NOMO-1 treated with dmso at 0.1 percent for 144 hours (cell line): ENCODE data around the gene GDA.

Experiments used
- DNase-seq: peaks from one replicate; lab custom pipeline; 2025; ENCODE audit not compliant: unreplicated experiment; lab: John Stamatoyannopoulos, UW

GDA gene

DNA sequence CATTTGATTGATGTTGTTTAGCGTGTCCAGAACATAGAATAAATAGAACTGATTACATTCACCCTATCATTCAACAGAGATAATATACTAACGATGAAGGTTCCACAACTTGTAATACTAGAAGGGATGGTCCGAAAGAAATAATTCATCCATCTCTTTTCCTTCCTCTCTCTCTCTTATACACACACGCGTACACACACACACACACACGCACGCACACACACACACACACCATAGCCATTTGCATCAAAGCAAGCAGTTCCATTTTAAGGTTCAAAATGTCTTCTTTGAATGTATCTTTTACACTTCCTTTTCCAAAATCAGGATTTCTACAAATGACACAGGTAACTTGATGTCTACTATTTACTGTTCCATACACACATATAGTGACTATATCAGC lies 887 bp downstream of the GDA start:
- no peak for DNase-seq

DNA sequence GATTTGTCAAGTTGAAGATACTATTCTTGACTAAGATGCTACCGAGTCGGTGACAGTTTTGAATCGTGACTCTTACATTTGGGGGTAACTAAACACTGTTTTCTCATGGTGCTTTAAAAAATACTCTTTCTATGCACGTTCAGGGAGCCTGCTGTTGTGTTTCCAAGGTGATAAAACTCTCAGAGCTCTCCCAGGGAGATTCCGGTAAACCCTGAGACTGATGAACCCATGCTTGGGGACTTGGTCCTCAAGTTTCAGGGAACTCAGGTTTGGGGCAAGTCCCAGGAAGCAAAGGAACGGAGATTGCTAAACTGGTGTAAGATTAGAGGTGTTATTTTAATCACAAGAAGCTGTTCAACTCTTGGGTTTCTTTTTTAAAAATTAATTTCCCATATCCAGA lies 1.4 kb downstream of the GDA start:
- DNase-seq: no peak

DNA sequence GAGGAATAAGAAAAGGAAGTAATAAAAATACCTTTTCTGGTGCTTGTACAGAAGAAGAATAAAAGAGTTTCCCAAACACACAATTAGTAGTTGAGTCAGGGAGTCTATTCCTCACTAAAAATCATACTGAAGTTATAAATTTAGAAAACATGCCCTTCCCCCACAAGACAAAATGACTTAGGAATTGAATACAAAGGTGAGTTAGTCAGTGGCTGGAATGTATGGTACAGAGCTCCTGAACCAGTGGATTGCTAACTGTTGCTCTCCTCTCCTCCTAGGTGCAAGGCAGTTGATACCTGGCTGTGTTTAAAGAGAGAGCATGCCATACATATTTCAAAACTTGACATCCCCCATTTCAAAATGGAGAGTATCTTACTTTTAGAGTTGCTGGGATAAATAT lies 1.9 kb downstream of the GDA start:
- no peak for DNase-seq

DNA sequence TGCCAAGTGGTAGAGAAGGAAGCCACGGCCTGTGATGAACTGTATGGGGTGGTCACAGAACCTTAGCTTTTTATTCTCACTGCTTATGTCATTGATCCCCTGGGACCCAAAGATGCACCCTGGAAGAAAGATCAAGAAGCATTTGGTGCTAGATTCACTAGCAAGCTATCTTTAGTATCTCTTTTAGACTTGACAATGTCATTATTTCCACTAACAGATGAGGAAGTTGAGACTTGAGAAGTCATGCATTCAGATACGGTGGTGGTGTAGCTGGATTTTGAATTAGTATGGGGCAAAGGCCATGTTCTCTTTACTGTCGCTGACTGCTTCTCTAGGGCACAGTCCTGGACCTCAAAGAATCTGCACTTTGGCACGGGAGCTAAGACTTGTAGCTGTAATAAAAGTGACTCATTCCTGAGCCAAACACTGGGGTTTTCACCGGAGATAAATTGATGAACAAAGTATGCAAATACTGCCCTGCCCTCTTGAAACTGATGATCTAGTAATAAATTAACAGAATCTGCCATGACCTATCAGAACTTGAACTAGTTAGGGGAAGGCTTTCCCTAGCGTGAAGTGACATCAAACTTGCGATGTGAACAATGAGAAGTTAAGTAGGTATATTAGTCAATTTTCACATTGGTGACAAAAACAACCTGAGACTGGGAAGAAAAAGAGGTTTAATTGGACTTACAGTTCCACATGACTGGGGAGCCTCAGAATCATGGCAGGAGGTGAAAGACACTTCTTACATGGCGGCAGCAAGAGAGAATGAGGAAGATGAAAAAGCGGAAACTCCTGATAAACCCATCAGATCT lies 5.4 kb downstream of the GDA start:
- DNase-seq: no peak

DNA sequence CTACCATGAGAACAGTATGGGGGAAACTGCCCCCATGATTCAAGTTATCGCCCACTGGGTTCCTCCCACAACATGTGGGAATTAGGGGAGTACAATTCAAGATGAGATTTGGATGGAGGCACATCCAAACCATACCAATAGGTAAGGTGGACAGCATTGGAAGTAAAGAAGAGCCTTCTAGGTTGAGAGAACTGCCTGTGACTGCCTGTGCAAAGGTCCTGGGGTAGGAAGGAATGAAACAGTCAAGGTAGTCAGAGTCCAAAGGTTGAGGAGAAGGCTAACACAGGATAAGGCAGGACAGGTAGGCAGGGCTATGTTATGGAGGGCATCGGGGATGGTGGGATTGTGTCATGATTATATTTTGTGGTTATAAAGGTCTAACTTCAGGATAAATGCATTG lies 6.1 kb downstream of the GDA start:
- DNase-seq: no peak

DNA sequence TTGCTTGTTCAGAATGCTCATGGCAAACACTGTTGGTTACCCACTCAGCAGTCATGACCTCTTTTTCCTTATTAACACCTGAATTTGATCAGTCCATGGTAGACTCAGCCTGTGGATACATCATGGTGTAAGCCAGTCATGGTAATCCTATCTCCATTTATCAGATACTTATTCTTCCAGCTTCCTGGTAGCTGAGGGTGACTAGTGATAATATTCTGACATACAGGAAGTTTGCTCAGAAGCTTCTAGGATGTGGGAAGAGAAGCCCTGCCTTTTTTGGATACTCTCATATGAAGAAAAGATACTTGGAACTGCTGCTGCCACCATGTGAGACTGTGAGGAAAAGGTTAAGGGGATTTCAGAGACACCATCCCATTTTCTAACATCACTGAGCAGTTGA lies 7.3 kb downstream of the GDA start:
- no peak for DNase-seq

DNA sequence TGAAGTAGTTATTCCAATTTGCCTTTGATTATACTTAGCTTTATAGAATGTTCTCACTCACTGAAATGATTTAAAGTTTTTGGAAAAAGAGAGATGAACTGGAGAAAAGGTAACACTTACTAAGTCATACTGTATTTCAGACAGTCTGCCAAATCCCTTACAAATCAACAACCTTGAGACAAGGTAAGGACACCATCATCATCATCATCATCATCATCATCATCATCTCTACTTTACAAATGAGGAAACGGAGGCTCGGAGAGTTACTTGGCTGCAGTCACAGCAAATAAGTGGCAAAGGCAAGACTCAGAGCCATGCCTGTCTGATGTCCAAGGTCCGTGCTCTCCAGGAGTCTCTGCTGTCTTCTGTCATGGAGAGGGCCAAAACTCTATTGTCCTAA lies 9.4 kb downstream of the GDA start:
- no peak for DNase-seq

DNA sequence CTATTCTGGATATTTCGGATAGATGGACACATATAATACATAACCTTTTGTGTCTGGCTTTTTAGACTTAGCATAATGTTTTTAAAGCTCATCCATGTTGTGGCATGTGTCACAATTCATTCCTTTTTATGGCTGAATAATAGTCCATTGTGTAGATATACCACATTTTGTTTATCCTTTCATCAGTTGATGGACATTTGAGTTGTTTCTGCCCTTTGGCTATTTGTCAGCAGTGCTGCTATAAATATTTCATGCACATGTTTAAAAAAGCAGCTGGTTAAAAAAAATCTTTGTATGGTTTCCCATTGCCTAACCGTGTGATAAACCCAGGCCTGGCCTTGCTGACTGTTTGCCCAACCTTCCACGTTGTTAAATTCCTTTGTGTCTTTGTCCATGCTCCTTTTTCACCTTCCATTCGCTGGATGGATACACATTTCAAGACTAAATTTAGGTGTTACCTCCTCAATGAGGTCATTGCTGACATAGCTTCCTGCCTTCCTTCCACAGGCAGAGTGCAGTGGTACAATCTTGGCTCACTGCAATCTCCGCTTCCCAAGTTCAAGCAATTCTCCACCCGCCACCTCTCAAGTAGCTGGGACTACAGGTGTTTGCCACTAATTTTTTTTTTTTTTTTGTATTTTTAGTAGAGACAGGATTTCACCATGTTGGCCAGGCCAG lies 11.3 kb downstream of the GDA start:
- no peak for DNase-seq

DNA sequence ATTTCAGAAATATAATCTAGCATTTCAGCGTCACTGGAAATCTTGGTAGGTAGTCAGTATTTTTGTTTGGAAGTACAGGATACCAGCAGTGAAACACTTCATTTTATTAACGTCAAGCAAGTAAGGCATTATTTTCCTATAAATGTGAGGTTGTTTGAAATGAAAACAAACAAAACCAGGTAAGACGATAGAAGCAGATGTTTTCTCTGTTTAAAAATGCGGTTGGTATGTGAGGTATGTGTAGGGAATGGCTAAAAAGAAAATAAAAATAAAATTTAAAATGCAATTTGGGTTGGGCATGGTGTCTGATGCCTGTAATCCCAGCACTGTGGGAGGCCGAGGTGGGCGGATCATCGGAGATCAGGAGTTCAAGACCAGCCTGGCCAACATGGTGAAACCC lies 16.1 kb downstream of the GDA start:
- no peak for DNase-seq

DNA sequence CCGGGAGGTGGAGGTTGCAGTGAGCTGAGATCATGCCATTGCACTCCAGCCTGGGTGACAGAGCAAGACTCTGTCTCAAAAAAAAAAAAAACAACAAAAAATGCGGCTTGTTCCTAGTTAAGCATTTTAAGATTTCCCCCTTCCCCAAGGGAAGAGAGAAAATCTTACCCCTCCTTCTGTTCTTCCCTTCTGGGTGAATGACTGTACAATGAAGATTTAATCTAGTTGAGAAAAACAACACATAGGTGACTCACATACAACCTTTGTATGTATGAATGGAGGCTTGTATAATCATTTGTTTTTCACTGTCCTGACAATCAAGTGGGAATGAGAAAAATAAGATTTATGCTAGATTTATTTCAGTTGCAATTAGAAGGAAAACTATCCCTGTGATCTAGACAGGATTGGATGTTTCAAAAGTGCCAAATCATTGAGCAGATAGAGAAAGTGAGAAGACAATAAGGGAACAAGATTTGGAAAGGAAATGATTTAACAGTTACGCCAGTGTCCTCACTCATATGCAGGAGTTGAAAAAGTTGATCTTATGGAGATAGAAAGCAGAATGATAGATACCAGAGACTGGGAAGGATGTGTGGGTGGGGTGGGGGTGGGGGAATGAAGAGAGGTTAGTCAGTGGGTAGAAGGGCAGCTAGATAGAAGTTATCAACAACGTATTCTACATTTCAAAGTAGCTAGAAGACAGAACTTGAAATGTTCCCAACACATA lies 16.7 kb downstream of the GDA start:
- DNase-seq: no peak

DNA sequence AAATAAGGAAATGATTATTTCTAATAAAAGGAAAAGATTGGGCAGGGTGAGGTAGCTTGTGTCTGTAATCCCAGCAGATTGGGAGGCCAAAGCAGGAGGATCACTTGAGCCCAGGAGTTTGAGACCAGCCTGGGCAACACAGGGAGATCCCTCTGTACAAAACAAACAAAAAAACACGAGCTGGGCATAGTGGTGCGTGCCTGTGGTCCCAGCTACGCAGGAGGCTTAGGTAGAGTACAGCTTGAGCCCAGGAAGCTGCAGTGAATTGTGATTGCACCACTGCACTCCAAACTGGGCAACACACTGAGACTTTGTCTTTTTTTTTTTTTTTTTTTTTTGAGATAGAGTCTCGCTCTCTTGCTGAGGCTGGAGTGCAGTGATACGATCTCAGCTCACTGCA lies 18.8 kb downstream of the GDA start:
- DNase-seq: no peak

DNA sequence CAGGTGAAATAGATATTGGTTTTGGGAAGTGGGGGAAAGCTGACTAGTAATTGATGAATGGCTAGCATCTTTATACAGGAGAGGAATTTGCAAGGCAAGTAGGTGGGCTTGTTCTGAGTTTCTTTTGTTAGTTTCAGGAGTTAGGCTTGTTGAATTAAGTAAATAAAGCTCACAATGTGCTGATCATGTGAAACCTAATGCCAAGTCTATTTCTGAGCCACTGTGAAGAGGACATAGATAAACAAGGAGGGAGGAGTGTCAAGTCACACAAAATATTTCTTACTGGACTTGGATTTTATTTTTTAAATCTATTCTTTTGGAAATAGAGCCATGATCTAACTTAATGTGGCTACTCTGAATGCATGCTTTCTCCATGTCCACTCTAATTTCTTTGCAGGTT lies 19.9 kb downstream of the GDA start:
- no peak for DNase-seq

DNA sequence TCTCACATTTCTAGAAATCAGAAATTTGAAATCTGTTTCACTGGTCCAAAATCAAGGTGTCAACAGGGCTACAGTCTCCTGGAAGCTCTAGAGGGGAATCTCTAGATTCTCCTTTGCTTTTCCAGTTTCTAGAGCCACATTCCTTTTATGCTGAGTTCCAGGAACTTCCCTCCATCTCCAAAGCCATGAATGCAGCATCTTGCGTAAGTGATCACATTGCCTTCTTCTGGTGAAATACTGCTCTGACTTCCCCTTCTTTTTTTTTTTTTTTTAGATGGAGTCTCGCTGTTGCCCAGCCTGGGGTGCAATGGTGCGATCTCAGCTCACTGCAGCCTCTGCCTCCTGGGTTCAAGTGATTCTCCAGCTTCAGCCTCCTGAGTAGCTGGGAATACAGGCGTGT lies 23.8 kb downstream of the GDA start:
- DNase-seq: no peak

DNA sequence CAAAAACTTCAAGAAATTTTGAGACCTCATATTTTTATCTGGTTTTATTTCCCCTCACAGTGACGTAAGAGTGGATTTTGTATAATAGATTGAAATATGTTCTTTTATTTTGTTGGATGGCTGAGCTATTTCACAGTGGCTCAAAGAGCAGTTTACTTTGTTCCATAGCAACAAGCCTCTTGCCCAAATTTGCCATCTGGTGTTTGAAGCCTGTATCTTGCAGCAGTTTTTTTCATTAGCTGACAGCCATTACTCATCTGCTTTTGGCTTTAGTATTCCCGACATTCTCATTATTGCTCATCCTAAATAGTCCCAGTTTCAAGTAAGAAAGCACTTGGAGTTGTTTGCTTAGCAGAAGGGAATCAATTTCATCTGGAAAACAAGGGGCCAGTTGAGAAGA lies 36.3 kb downstream of the GDA start:
- no peak for DNase-seq

DNA sequence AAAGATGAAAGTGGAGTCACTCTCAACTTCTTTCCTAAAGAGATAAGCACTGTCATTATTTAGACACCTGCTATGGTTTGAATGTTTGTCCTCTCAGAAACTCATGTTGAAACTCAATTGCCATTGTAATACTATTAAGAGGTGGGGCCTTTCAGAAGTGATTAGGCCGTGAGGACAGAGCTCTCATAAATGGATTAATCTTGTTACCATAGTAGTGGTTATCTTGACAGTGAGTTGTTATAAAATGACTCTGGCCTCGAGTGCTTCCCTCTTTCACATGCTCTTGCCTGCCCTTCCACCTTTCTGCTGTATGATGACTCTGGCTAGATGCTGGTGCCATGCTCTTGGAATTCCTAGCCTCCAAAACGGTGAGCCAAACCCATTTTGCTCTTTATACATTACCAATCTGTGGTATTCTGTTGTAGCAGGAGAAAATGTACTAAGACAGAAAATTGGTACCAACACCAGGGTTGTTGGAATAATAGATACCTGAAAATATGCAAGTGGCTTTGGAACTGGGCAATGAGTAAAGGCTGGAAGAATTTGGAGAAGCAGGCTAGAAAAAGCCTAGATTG lies 38.0 kb downstream of the GDA start:
- DNase-seq: no peak

DNA sequence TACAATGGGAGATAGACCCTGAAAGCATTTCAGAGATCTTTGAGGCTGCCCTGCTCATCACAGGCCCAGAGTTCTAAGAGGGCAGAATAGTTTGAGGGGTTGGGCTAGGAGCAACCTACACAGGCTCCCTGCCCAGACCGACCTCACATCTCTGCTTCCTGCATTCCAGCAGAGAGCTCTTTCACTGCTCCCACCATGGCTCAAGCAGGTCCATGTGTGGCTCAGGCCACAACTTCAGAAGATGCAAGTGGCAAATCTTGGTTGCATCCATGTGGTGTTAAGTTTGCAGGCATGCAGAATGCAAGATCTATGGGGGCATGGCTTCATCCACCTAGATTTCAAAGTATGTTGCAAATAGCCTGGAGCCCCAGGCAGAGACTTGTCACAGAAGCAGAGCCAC lies 39.0 kb downstream of the GDA start:
- no peak for DNase-seq

DNA sequence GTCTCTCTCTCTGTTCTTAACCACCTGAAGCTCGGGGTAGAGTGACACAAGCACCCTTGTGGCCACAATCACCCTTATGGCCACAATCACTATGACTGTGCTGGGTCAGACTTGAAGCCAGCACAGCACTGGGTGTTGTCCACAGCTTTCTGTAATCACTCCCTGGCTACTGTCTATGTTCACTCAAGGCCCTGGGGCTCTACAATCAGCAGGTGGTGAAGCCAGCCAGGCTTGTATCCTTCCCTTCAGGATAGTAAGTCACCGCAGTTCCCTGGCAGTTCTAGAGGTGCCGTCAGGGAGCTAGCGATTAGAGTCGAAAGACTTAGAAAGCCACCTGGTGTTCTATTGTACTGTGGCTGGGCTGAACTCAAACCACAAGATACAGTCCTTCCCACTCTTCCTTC lies 44.2 kb downstream of the GDA start:
- DNase-seq: no peak

DNA sequence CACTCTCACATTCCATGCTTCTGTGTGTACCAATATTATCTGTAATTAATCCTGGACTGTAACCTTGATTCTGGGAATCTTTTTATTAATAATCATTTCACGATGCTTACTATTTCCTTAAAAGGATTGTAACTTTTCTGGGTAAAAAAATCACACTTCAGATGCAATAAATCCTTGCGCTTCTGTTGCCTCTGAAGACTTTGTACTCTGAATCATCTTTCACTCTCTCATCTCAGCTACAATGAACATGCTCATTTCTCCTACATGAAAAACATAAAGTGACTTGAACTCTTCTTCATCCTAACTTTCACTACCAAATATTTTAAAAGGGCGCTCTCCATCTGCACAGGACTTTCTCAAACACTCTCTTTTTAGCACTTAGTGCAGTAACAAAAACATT lies 50.0 kb downstream of the GDA start:
- DNase-seq: no peak

DNA sequence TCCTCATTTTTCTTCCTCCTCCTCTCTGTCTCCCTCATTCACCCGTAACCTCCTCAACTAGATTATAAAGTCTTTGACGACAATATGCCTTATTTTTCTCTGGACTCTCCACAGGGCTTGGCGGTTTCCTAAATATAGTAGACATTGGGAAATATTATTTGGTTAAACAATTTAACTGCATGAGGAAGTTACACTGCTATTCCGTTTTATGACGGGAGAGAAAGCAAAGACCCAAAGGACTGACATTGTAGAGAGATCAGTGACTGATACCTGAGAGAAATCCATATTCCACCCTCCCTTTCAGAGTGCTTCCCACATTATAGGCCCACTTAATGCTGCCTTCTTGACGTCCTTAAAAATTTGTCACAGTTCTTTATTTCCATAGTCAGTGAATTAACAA lies 51.2 kb downstream of the GDA start:
- no peak for DNase-seq

DNA sequence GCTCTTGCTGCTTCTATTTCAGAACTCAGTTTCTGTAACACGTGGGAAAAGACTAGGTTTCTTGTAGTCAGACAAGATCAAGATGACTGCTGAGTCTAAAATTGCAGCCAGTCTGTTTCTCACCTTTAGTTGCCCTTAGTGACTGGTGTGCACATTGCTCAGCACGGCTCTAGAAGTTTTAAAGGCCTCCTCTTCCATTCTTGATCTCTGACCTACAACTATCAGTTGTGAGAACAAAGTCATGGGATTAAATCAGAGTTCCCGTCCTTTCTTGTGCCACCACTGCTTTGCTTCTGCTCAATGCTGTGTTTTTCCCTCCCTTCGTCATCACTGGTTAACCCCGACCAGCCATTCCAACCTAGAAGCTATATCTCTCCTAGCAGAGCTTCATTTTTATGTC lies 52.8 kb downstream of the GDA start:
- no peak for DNase-seq

DNA sequence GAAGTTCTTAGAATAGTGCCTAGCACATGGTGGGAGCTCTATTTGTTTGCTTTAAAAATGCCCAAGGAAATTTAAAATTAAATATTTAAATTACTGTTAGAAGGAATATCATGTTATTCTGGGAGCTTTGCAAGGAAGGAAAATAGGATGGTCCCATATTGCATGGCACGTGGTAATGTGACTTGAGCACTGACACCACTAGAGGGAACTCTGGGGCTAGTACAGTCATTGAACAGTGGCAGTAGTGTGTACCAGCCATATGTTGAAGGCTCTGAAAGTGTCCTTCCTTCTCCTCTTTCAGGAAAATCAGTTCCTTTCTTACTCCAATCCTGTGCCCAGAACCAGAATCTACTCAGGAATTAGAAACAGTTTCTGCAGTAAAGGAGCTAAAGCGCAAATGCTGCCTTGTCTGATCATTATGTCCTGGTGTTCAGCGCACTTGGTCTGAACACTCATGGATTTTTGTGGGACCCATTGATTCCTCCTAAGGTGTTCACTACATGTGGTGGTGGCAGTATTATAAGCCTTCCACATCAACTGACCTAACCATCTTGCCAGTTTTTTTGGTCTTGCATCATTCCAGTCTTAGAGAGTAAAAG lies 54.1 kb downstream of the GDA start:
- no peak for DNase-seq

DNA sequence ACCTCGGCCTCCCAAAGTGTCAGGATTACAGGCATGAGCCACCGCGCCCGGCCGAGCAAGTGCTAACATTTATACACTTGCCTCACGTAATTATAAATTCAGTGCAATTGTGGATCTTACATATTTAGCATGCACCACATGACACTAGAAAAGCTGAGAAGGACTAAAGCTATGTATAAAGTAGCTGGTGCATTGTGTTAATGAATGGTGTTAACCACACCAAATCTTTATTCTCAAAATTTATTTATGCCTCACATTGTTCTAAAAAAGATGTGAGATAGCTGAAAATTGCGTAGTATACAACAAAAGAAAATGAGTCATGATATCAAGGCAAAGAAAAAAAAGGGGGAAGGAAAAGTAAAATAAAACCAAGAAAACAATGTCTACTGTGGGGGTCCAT lies 54.8 kb downstream of the GDA start:
- DNase-seq: no peak
